SK-MEL-5 (cell line): ENCODE results near the gene ZNF106. TPM values are rescaled to one million over a fixed set of nuclear protein-coding genes. Genes with fewer than 3 reads are reported as not detected.
A peak's percentile ranks its signal among the peaks of the same experiment; 100 is the strongest.

Experiments
- DNase-seq: peaks from one replicate; pipeline ENCODE4 v3.0.0-alpha.2; 2016; ENCODE audit warnings: low read depth, low spot score
- in situ Hi-C: cut with HindIII; loops from 2 replicates; pipeline ENCODE4 v1.10.0; 2016; ENCODE audit warnings: low sequenced_read_pairs, high pct_unique_total_duplicates, low pct_unique_long_range_greater_than_20kb
- total RNA-seq: library from RNA; depleted of rRNA; stranded (reverse); fragments of >200 nt; shearing (Covaris generic); gene quantifications from 2 replicates; pipeline ENCODE4 v1.2.3, GENCODE V29; 2014

The ZNF106 gene
- total RNA-seq, 1 experiment from 2014 or later = 173 TPM

- DNase-seq = no peak
- in situ Hi-C loops = no loop called here
Measured at GRCh38 chr15:42387603-42388002, 103.3 kb downstream of the ZNF106 start.

DNA sequence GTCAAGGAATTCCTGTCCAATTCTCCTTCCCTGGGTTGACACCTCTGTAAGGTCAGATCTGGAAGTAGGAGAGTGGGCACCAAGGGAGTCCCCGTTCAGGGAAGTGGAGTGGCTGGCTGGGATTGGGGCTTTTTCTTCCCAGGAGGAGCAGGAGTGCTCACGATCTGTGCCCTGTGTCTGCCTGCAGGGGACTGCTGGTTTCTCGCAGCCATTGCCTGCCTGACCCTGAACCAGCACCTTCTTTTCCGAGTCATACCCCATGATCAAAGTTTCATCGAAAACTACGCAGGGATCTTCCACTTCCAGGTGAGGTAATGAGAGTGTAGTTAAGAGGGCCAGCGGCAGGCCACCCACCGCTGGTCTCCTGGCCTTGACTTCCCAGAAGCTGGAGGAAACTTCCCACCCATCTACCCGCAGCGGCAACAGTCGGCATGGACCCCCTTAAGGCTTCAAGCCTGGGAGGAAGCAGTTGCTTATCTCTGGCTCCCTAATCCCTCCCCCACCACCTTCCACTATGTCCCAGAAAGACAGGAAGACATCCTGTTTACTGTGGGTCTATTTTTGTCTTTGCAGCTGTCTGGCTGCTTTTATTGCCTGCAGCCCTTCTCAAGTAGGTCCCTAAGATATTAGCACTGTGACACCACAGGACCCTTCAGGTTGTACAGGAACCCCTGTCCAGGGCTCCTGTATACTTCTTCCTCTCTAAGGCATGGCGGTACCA lies 104.8 kb downstream of the ZNF106 start:
- in situ Hi-C loops = no loop called here
- DNase-seq = no peak

- peak; percentile 82 for DNase-seq
- in situ Hi-C loops = no loop called here
Measured at GRCh38 chr15:42385206-42385979, 105.5 kb downstream of the ZNF106 start.

DNA sequence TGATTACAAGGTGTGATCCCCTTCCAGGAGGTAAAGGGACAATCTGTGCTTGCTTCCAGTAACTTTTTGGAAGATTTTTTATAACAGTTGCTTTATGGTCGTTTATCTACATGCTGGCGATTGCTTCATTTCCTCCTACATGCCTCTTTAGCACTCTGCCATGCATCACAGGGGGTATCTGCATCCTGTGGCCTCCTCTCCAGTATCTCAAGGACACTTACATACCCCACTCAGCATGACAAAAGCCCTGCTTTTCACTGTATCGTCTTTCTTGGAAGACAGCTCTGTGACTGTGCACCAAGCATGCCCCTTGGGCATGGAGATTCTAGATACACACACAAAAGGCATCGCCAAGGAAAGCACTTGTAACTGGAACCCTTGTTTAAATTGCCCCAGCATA lies 106.3 kb downstream of the ZNF106 start:
- in situ Hi-C loops = no loop called here
- no peak for DNase-seq

- DNase-seq = no peak
- in situ Hi-C loops = no loop called here
Measured at GRCh38 chr15:42378011-42378410, 112.9 kb downstream of the ZNF106 start.

- no peak for DNase-seq
- in situ Hi-C loops = no loop called here
Measured at GRCh38 chr15:42375941-42376340, 115.0 kb downstream of the ZNF106 start.

DNA sequence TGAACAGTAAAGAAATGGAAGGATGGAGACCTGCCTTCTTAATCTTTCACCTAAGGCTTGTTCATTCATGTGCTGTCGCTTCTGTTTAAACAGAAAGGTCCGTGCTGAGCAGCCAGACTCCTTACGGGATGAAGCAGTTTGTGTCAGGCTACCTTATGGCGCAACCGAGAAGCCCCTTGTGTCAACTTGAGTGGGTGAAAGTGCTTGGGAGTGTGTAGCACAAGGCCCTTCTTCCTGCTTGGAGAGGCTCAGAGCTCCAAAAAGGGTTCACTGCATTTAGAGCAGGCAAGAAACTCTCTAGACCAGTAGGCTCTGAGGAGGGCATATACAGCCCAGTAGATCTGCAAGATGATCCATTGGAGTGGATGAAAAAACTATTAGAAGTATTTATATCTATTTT lies 115.7 kb downstream of the ZNF106 start:
- DNase-seq = no peak
- in situ Hi-C loops = no loop called here

- in situ Hi-C loops = no loop called here
- no peak for DNase-seq
Measured at GRCh38 chr15:42374810-42375209, 116.1 kb downstream of the ZNF106 start.

- in situ Hi-C loops = no loop called here
Measured at GRCh38 chr15:42373936-42374335, 117.0 kb downstream of the ZNF106 start.

GRCh38 chr15:42373274-42373673 lies 117.7 kb downstream of the ZNF106 start:
- in situ Hi-C loops = no loop called here

More at GRCh38 chr15:42373936-42374335, 117.0 kb downstream of the ZNF106 start:
- DNase-seq = no peak

DNA sequence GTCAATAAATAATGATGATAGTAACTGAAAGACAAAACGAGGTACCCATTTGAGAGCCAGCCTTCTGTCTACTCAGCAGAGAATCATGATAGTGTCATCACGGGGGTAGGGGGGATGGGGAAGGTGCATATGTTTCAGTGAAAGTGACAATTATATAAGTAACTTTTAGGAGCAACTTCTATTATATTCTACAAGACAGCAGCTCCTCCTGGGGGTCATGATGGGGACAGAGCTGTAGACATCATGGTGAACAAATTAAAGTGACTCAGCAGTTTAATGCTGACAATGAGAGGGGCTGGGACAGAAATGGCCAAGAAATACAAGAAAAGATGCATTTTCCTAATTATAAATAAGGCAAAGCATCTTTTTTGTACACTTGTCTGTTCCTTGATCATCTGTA lies 119.8 kb downstream of the ZNF106 start:
- in situ Hi-C loops = no loop called here
- DNase-seq = peak; percentile 46

More at GRCh38 chr15:42373274-42373673, 117.7 kb downstream of the ZNF106 start:
- DNase-seq = no peak

- in situ Hi-C loops = no loop called here
- no peak for DNase-seq
Measured at GRCh38 chr15:42368096-42368495, 122.8 kb downstream of the ZNF106 start.

GRCh38 chr15:42367041-42367440 lies 123.9 kb downstream of the ZNF106 start:
- in situ Hi-C loops = no loop called here
- DNase-seq = no peak

- no peak for DNase-seq
- in situ Hi-C loops = no loop called here
Measured at GRCh38 chr15:42365921-42366550, 124.9 kb downstream of the ZNF106 start.

- in situ Hi-C loops = no loop called here
Measured at GRCh38 chr15:42364529-42364928, 126.4 kb downstream of the ZNF106 start.

DNA sequence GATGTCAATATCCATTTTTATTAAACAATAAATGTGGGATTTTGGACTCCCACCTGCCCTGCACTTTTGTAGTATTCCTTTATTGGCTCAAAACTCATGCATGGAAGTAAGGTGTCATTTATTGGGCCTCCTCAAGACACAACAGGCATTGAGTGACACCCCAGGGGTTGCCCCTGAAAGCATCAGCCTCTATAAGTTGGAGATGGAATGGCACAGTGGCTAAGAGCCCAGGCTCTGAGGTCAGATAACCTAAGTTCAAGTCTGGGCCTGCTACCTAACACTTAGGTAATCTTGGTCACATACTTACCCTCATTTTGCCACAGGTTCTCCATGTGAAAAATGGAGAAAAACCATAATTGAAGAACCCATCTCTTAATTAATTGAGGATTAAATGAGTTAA lies 127.0 kb downstream of the ZNF106 start:
- no peak for DNase-seq
- in situ Hi-C loops = no loop called here

More at GRCh38 chr15:42364529-42364928, 126.4 kb downstream of the ZNF106 start:
- no peak for DNase-seq

DNA sequence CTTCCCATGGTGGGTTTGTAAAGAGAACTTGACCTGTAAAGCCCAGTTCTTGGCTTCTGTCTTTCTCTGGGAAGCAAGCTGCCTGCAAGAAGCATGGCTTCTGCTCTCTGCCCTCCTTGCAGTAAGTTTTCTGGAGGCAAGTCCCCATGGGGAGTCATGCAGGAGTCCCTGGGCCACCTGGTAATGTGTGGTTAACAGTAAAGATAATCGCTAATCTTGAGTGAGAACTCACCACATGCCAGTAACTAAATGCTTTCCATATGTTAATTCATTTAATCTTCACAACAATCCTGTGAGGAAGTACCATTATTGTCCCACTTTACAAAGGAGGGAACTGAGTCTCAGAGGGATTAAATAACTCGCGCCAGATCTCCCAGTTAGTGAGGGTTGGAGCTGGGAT lies 127.5 kb downstream of the ZNF106 start:
- in situ Hi-C loops = no loop called here
- DNase-seq = no peak
